Activated CD4-positive, alpha-beta T cell treated with anti-CD3 and anti-CD28 coated beads for 36 hours (primary cell): ENCODE results near the gene CHTOP. TPM values are rescaled to one million over a fixed set of nuclear protein-coding genes. Genes with fewer than 3 reads are reported as not detected.
"Not testable (repeated sequence)": the region's sequence is repeated elsewhere in the genome, so short reads cannot be mapped to it uniquely, and the experiment has no call there.

Experiments
- ATAC-seq: fragments of 200-7000 bp; cut with Tn5 transposase; one replicate; pipeline ENCODE4 v1.10.0; 2021; ENCODE audit warnings: mild to moderate bottlenecking, moderate library complexity
- CTCF ChIA-PET: fragments of 350-600 bp; sonication (Branson Sonifier 250); formaldehyde crosslinking; loops from one replicate; lab custom pipeline; 2021; ENCODE audit warnings: antibody characterized with exemption; lab: Charles Lee
- POLR2A ChIA-PET: fragments of 350-600 bp; sonication (Branson Sonifier 250); formaldehyde crosslinking; loops from one replicate; lab custom pipeline; 2021; ENCODE audit warnings: antibody characterized with exemption, inconsistent platforms; lab: Charles Lee
- DNase-seq: peaks from one replicate; pipeline ENCODE4 v3.0.0-alpha.2; 2020
- H3K27ac Mint-ChIP-seq: one replicate; pipeline ENCODE4 v1.8.0; 2021; ENCODE audit warnings: mixed read lengths
- H3K27me3 Mint-ChIP-seq: one replicate; pipeline ENCODE4 v1.8.0; 2021; ENCODE audit warnings: mixed read lengths
- H3K36me3 Mint-ChIP-seq: one replicate; pipeline ENCODE4 v1.8.0; 2021; ENCODE audit warnings: low read depth, mixed read lengths
- H3K4me1 Mint-ChIP-seq: one replicate; pipeline ENCODE4 v1.8.0; 2021; ENCODE audit warnings: mixed read lengths
- H3K4me3 Mint-ChIP-seq: one replicate; pipeline ENCODE4 v1.8.0; 2021; ENCODE audit warnings: mild to moderate bottlenecking, moderate library complexity, mixed read lengths
- H3K9me3 Mint-ChIP-seq: one replicate; pipeline ENCODE4 v1.8.0; 2021; ENCODE audit warnings: low read depth, mixed read lengths
- intact Hi-C, 2 experiments: fragments of 100-400 bp; cut with DNase I in 1 of 2; cut with micrococcal nuclease in 1 of 2; formaldehyde crosslinking; loops; one replicate each; pipeline versions ENCODE4 v1.14.2 to v1.15.1; 2022 to 2024; cut with DNase I, micrococcal nuclease
- total RNA-seq, 2 experiments: library from RNA; stranded (reverse); gene quantifications; one replicate each; pipeline ENCODE4 v1.2.3, GENCODE V29; 2021

The CHTOP gene
- total RNA-seq, 2 experiments from 2014 or later = 85.1 to 91.4 TPM

- Mint-ChIP-seq H3K4me1 (peaks cover 34% of the 10 kb centered on the region), H3K36me3 (peaks cover 36% of the 10 kb centered on the region)
- ATAC-seq (peak; percentile 39), DNase-seq (peak; percentile 74)
- H3K4me3 Mint-ChIP-seq, H3K27ac Mint-ChIP-seq, H3K9me3 Mint-ChIP-seq, H3K27me3 Mint-ChIP-seq: not testable (repeated sequence)
- intact Hi-C loops = loop anchor here (1.0 to 10.0 kb wide), 22 partner anchors 13 to 653 kb away; partner anchors contain the start of genes CHTOP (in 2 of the 2), RPS27 (in 2 of the 2), SNAPIN (in 2 of the 2) and ATP8B2 (in 1 of the 2)
- CTCF ChIA-PET = interaction anchor here (0.6 to 2.0 kb wide), 17 partner anchors 8 to 275 kb away, joined by 3 to 8 read pairs (median 4); partner anchors contain the start of genes CHTOP, DENND4B, S100A13 and S100A14
- POLR2A ChIA-PET = interaction anchor here (0.6 to 0.7 kb wide), 4 partner anchors 9 to 319 kb away, joined by 3 to 8 read pairs (median 4); no protein-coding TSS in a partner anchor
Observed at GRCh38 chr1:153671628-153672353, 37.9 kb downstream of the CHTOP start.

DNA sequence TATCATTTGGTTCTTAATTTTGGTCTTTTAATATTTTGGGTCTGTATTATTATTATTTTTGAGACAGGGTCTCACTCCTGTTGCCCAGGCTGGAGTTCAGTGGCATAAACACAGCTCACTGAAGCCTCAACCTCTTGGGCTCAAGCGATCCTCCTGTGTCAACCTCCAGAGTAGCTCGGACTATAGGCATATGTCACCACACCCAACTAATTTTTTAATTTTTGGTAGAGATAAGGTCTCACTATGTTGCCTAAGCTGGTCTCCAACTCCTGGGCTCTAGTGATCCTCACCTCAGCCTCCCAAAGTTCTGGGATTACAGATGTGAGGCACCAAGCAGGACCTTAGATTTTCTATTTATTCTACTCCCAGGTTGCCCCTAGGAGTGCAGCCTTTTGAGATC, 39.6 kb downstream of the CHTOP start:
- POLR2A ChIA-PET = no interaction called here

DNA sequence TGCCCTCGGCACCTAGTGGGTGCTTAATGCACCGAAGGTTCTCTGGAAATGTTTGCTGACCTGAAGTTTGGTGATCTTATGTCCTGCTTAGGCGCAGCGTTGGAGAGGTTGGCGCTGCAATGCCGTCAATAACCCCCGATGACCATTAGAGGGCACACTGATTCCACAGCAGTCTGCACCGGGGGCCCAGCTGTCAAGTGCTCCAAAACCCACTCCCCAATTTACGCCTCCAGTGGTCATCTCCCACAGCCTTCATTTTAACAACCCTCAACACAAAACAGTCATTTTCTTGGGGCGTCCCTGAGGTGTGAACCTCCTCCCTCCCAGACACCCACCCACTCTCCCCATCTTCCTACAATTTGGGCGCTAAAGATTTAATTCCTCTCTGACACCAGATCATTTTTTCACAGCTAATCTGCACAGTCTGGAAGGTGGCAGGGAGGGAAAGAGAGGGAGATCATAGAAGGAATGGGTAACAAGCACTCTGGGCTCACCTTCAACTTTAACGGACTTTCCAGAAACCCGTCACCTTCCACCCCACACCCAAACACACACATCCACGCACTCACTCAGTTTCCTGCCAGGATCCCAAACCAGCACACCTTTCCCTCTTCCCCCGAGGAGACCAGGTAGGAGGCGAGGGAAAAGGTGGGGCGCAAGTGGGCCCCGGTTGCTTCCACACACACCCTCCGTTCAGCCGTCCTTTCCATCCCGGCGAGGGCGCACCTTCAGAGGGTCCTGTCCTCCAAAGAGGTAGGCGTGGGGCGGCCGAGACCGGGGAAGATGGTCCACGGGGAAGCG, 44.1 kb downstream of the CHTOP start:
- CTCF ChIA-PET = interaction anchor here (0.6 to 3.3 kb wide), 14 partner anchors 22 to 425 kb away, joined by 3 to 21 read pairs (median 4); partner anchors contain the start of genes INTS3, RAB13 and SLC27A3
- peak; percentile 66 for ATAC-seq
- no peaks in the 10 kb centered on the region for H3K9me3 Mint-ChIP-seq

More for the DNA sequence above, 39.6 kb downstream of the CHTOP start:
- Mint-ChIP-seq H3K36me3 (peaks cover 19% of the 10 kb centered on the region), H3K9me3 (no peaks in the 10 kb centered on the region), H3K4me1 (peaks cover 33% of the 10 kb centered on the region), H3K4me3 (peak overlapping the region; percentile 10), H3K27me3 (peaks cover 19% of the 10 kb centered on the region), H3K27ac (peak overlapping the region; percentile 25)
- DNase-seq = no peak
- CTCF ChIA-PET = interaction anchor here (0.7 to 0.9 kb wide), 2 partner anchors 46 to 125 kb away, joined by 3 to 5 read pairs; partner anchors contain the start of gene S100A13
- no peak for ATAC-seq
- intact Hi-C loops = loop anchor here in 1 of 2 experiments (5.0 to 10.0 kb wide), 3 partner anchors 101 to 509 kb away; partner anchors contain the start of gene SLC27A3

DNA sequence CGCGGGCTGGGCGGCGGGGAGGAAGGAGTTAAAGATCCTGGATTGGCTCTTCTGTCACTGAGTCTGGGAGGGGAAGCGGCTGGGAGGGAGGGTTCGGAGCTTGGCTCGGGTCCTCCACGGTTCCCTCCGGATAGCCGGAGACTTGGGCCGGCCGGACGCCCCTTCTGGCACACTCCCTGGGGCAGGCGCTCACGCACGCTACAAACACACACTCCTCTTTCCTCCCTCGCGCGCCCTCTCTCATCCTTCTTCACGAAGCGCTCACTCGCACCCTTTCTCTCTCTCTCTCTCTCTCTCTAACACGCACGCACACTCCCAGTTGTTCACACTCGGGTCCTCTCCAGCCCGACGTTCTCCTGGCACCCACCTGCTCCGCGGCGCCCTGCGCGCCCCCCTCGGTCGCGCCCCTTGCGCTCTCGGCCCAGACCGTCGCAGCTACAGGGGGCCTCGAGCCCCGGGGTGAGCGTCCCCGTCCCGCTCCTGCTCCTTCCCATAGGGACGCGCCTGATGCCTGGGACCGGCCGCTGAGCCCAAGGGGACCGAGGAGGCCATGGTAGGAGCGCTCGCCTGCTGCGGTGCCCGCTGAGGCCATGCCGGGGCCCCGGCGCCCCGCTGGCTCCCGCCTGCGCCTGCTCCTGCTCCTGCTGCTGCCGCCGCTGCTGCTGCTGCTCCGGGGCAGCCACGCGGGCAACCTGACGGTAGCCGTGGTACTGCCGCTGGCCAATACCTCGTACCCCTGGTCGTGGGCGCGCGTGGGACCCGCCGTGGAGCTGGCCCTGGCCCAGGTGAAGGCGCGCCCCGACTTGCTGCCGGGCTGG, 44.9 kb downstream of the CHTOP start, which contains the start of gene NPR1:
NPR1 (plus strand) TSS at position 170 of the 818 bp plus-strand sequence; CDS start at position 591, 421 bp downstream.
- DNase-seq = peak; percentile 54
- ChIA-PET CTCF (interaction anchor here (0.6 to 3.3 kb wide), 13 partner anchors 15 to 153 kb away, joined by 3 to 21 read pairs (median 4); partner anchors contain the start of genes INTS3 and SLC27A3), POLR2A (interaction anchor here (0.8 kb wide), 1 partner anchor 26 kb away, joined by 4 read pairs; no protein-coding TSS in a partner anchor)
- intact Hi-C loops = loop anchor here (1.0 to 10.0 kb wide), 3 partner anchors 96 to 308 kb away; partner anchors contain the start of genes RAB13 (in 1 of the 2) and SLC27A3 (in 1 of the 2)
- H3K27me3 Mint-ChIP-seq = peaks cover 45% of the 10 kb centered on the region
- no peaks in the 10 kb centered on the region for H3K36me3 Mint-ChIP-seq
- H3K4me1 Mint-ChIP-seq = peaks cover 19% of the 10 kb centered on the region
- ATAC-seq = peak; percentile 45
- H3K4me3 Mint-ChIP-seq = peak within 1 kb of the TSS; percentile 64
- no peak within 1 kb of the TSS for H3K27ac Mint-ChIP-seq
- no peaks in the 10 kb centered on the region for H3K9me3 Mint-ChIP-seq

More for the DNA sequence above, 44.1 kb downstream of the CHTOP start:
- intact Hi-C loops = loop anchor here (1.0 to 10.0 kb wide), 4 partner anchors 71 to 308 kb away; partner anchors contain the start of genes RAB13 (in 1 of the 2) and SLC27A3 (in 1 of the 2)
- Mint-ChIP-seq H3K27me3 (peaks cover 43% of the 10 kb centered on the region), H3K36me3 (no peaks in the 10 kb centered on the region), H3K4me3 (peak overlapping the region; percentile 64), H3K4me1 (peaks cover 21% of the 10 kb centered on the region), H3K27ac (no peak overlapping the region)
- POLR2A ChIA-PET = no interaction called here
- DNase-seq = peak; percentile 74

DNA sequence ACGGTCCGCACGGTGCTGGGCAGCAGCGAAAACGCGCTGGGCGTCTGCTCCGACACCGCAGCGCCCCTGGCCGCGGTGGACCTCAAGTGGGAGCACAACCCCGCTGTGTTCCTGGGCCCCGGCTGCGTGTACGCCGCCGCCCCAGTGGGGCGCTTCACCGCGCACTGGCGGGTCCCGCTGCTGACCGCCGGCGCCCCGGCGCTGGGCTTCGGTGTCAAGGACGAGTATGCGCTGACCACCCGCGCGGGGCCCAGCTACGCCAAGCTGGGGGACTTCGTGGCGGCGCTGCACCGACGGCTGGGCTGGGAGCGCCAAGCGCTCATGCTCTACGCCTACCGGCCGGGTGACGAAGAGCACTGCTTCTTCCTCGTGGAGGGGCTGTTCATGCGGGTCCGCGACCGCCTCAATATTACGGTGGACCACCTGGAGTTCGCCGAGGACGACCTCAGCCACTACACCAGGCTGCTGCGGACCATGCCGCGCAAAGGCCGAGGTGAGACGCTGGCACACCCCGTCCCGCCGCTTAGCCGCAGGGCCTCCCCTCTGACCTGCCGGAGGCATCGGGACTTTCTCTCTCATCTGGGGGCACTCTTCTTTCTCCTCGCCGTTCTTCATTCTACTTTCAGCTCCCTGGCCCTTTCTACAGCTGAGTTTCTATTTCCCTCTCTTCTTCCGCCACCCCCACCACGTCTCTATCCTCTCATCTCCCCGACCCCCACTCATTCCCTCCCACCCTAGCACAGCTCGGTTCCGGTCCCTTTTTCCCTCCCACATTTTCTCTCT, 45.7 kb downstream of the CHTOP start:
- ATAC-seq (peak; percentile 48), DNase-seq (peak; percentile 57)
- Mint-ChIP-seq H3K36me3 (no peaks in the 10 kb centered on the region), H3K9me3 (no peaks in the 10 kb centered on the region), H3K4me1 (peaks cover 19% of the 10 kb centered on the region), H3K27me3 (peaks cover 48% of the 10 kb centered on the region), H3K4me3 (peak overlapping the region; percentile 64), H3K27ac (no peak overlapping the region)
- CTCF ChIA-PET = interaction anchor here (0.5 to 3.3 kb wide), 14 partner anchors 15 to 726 kb away, joined by 3 to 21 read pairs (median 3); partner anchors contain the start of gene RAB13
- intact Hi-C loops = loop anchor here (2.0 to 10.0 kb wide), 2 partner anchors 95 to 169 kb away; partner anchors contain the start of gene SLC27A3 (in 1 of the 2)
- POLR2A ChIA-PET = interaction anchor here (0.6 to 0.8 kb wide), 2 partner anchors 25 to 89 kb away, joined by 3 to 4 read pairs; no protein-coding TSS in a partner anchor

DNA sequence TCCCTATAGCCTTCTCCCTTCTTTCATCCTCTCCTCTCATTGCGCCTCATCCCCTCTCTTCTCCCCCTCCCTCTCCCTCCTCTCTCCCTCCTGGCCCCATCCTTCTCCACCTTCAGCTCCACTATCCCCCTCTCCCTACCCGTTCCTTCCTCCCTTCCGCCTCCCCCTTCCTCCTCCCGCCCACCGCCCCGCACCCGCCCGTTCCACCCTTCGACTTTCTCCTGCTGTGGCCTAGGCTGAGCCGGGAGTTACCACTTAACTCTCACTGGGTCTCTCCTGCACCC, 46.2 kb downstream of the CHTOP start:
- no peak overlapping the region for H3K27ac Mint-ChIP-seq

GRCh38 chr1:153682730-153683129, 48.9 kb downstream of the CHTOP start:
- H3K36me3 Mint-ChIP-seq = no peaks in the 10 kb centered on the region
- POLR2A ChIA-PET = interaction anchor here (0.5 kb wide), 1 partner anchor 9 kb away, joined by 3 read pairs; no protein-coding TSS in a partner anchor
- H3K27ac Mint-ChIP-seq = no peak overlapping the region
- intact Hi-C loops = no loop called here
- CTCF ChIA-PET = interaction anchor here (0.7 to 2.1 kb wide), 2 partner anchors 68 to 107 kb away, joined by 3 to 7 read pairs; no protein-coding TSS in a partner anchor
- DNase-seq = no peak
- H3K4me3 Mint-ChIP-seq = no peak overlapping the region
- H3K4me1 Mint-ChIP-seq = peaks cover 15% of the 10 kb centered on the region
- H3K9me3 Mint-ChIP-seq = no peaks in the 10 kb centered on the region
- peaks cover 36% of the 10 kb centered on the region for H3K27me3 Mint-ChIP-seq
- no peak for ATAC-seq

More for the DNA sequence above, 46.2 kb downstream of the CHTOP start:
- POLR2A ChIA-PET = no interaction called here
- intact Hi-C loops = no loop called here
- CTCF ChIA-PET = interaction anchor here (0.5 to 3.3 kb wide), 10 partner anchors 20 to 726 kb away, joined by 3 to 21 read pairs (median 3); partner anchors contain the start of gene RAB13
- Mint-ChIP-seq H3K36me3 (no peaks in the 10 kb centered on the region), H3K9me3 (no peaks in the 10 kb centered on the region), H3K4me1 (peaks cover 19% of the 10 kb centered on the region), H3K4me3 (peak overlapping the region; percentile 64), H3K27me3 (peaks cover 48% of the 10 kb centered on the region)
- DNase-seq = no peak
- ATAC-seq = no peak

- DNase-seq (no peak), ATAC-seq (no peak)
- Mint-ChIP-seq H3K4me3 (no peak overlapping the region), H3K9me3 (no peaks in the 10 kb centered on the region), H3K36me3 (no peaks in the 10 kb centered on the region), H3K4me1 (peaks cover 4% of the 10 kb centered on the region), H3K27me3 (peaks cover 25% of the 10 kb centered on the region), H3K27ac (no peak overlapping the region)
- intact Hi-C loops = no loop called here
- ChIA-PET POLR2A (no interaction called here), CTCF (interaction anchor here (0.6 kb wide), 1 partner anchor 18 kb away, joined by 3 read pairs; no protein-coding TSS in a partner anchor)
Observed at GRCh38 chr1:153683854-153684253, 50.0 kb downstream of the CHTOP start.

DNA sequence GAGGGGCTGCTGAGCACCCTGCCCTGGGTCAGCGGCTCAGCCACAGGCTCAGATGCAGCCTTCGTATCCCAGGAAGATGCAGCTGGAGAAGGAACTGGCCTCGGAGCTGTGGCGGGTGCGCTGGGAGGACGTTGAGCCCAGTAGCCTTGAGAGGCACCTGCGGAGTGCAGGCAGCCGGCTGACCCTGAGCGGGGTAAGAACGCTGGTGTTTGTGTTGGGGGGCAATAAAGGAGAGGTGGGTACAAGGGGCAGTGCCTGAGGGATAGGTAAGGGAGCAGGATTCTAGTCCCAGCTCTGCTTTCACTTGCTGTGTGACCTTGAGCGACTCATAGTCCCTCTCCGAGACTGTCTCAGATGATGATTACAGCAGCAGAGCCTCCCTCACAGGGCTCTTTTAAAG, 51.0 kb downstream of the CHTOP start:
- CTCF ChIA-PET = interaction anchor here (0.6 kb wide), 1 partner anchor 302 kb away, joined by 3 read pairs; no protein-coding TSS in a partner anchor
- H3K36me3 Mint-ChIP-seq = no peaks in the 10 kb centered on the region
- DNase-seq = no peak
- H3K27ac Mint-ChIP-seq = no peak overlapping the region
- intact Hi-C loops = no loop called here
- POLR2A ChIA-PET = interaction anchor here (0.7 kb wide), 1 partner anchor 281 kb away, joined by 3 read pairs; no protein-coding TSS in a partner anchor
- H3K27me3 Mint-ChIP-seq = peaks cover 22% of the 10 kb centered on the region
- ATAC-seq = no peak
- H3K4me1 Mint-ChIP-seq = peaks cover under 1% of the 10 kb centered on the region
- no peak overlapping the region for H3K4me3 Mint-ChIP-seq
- no peaks in the 10 kb centered on the region for H3K9me3 Mint-ChIP-seq
